HCT116 (cell line): ENCODE measurements around the gene SEC23A.

Experiments
- EGR1 ChIP-seq: IDR thresholded peaks from 2 replicates; pipeline ENCODE4 v1.6.1; 2012; ENCODE audit warnings: low read depth
- EZH2 ChIP-seq: fragments of 200-600 bp; sonication (generic); IDR thresholded peaks from 2 replicates; pipeline ENCODE4 v1.6.1; 2017; ENCODE audit warnings: antibody characterized with exemption, mixed run types
- EZH2phosphoT487 ChIP-seq: fragments of 200-600 bp; IDR thresholded peaks from 2 replicates; pipeline ENCODE4 v1.6.1; 2018; ENCODE audit warnings: antibody characterized with exemption, borderline replicate concordance
- JUND ChIP-seq: IDR thresholded peaks from 2 replicates; pipeline ENCODE4 v1.6.1; 2012
- POLR2A ChIP-seq: IDR thresholded peaks from 2 replicates; pipeline ENCODE4 v1.7.0; 2011; ENCODE audit warnings: borderline replicate concordance; ENCODE audit not compliant: insufficient read depth, insufficient read length; ENCODE audit errors: extremely low read depth
- POLR2AphosphoS5 ChIP-seq: IDR thresholded peaks from 2 replicates; pipeline ENCODE4 v1.6.1; 2011; ENCODE audit warnings: mild to moderate bottlenecking, low read depth, low read length, moderate library complexity
- SRF ChIP-seq: IDR thresholded peaks from 2 replicates; pipeline ENCODE4 v1.6.1; 2012; ENCODE audit warnings: low read depth
- ZFX ChIP-seq: fragments of 450-650 bp; IDR thresholded peaks from 2 replicates; pipeline ENCODE4 v1.6.1; 2017
- ZNF274 ChIP-seq: fragments of 200-500 bp; sonication (Bioruptor generic); IDR thresholded peaks from 2 replicates; pipeline ENCODE4 v1.6.1; 2014; ENCODE audit warnings: mild to moderate bottlenecking, low read depth, low read length, inconsistent platforms
- TF ChIP-seq, protein P1 (sequence below), 3 experiments: fragments of 200-600 bp in 1 of 3; sonication (generic) in 1 of 3; IDR thresholded peaks in 2 of 3; conservative IDR thresholded peaks in 1 of 3; 2 replicates each; pipeline ENCODE4 v1.5.1; 2012 to 2017; ENCODE audit warnings: low read depth in 2 of 3, low read length in 2 of 3, antibody characterized with exemption in 1 of 3, borderline replicate concordance in 1 of 3, control low read depth in 1 of 3, mild to moderate bottlenecking in 1 of 3, mixed read lengths in 1 of 3, mixed run types in 1 of 3, moderate library complexity in 1 of 3; ENCODE audit not compliant: insufficient read depth in 1 of 3
- TF ChIP-seq, protein P2 (sequence below): IDR thresholded peaks from 2 replicates; pipeline ENCODE4 v1.6.1; 2012
- TF ChIP-seq, protein P3 (sequence below): IDR thresholded peaks from 2 replicates; pipeline ENCODE4 v1.6.1; 2012
- TF ChIP-seq, protein P4 (sequence below): IDR thresholded peaks from 2 replicates; pipeline ENCODE4 v1.6.1; 2012; ENCODE audit warnings: low read depth

DNA sequence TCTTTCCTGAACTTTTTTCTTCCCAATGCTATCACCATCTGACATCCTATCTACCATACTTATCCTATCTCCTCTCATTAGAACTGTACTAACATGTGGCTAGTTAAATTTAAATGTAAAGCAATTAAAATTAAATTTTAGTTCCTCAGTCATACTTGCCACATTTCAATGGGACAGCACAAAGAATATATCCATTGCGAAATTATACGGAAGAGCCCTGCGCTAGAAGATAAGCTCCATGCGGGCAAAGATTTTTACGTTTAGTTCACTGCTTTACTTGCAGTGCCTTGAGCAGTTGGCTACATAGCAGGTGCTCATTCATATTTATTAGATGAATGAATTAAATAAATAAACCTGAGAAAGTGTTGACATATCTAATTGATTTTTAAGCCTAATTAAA is 33.1 kb downstream of the SEC23A start:
- TF ChIP-seq EZH2 (no peak), EZH2phosphoT487 (no peak), ZFX (no peak), POLR2A (no peak), EGR1 (no peak), SRF (no peak), POLR2AphosphoS5 (no peak), JUND (no peak), ZNF274 (no peak)
- TF ChIP-seq, protein P1, sequence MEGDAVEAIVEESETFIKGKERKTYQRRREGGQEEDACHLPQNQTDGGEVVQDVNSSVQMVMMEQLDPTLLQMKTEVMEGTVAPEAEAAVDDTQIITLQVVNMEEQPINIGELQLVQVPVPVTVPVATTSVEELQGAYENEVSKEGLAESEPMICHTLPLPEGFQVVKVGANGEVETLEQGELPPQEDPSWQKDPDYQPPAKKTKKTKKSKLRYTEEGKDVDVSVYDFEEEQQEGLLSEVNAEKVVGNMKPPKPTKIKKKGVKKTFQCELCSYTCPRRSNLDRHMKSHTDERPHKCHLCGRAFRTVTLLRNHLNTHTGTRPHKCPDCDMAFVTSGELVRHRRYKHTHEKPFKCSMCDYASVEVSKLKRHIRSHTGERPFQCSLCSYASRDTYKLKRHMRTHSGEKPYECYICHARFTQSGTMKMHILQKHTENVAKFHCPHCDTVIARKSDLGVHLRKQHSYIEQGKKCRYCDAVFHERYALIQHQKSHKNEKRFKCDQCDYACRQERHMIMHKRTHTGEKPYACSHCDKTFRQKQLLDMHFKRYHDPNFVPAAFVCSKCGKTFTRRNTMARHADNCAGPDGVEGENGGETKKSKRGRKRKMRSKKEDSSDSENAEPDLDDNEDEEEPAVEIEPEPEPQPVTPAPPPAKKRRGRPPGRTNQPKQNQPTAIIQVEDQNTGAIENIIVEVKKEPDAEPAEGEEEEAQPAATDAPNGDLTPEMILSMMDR (IDR thresholded peaks at IDR 0.05 in 2 of 3, conservative IDR thresholded peaks at IDR 0.05 in 1 of 3; ENCODE audit: borderline replicate concordance in 1 of 3, insufficient read depth in 1 of 3, low read depth in 2 of 3, low read length in 2 of 3), result no peak
- TF ChIP-seq, protein P2, sequence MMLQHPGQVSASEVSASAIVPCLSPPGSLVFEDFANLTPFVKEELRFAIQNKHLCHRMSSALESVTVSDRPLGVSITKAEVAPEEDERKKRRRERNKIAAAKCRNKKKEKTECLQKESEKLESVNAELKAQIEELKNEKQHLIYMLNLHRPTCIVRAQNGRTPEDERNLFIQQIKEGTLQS, result no peak
- TF ChIP-seq, protein P3, sequence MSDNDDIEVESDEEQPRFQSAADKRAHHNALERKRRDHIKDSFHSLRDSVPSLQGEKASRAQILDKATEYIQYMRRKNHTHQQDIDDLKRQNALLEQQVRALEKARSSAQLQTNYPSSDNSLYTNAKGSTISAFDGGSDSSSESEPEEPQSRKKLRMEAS, result no peak
- TF ChIP-seq, protein P4, sequence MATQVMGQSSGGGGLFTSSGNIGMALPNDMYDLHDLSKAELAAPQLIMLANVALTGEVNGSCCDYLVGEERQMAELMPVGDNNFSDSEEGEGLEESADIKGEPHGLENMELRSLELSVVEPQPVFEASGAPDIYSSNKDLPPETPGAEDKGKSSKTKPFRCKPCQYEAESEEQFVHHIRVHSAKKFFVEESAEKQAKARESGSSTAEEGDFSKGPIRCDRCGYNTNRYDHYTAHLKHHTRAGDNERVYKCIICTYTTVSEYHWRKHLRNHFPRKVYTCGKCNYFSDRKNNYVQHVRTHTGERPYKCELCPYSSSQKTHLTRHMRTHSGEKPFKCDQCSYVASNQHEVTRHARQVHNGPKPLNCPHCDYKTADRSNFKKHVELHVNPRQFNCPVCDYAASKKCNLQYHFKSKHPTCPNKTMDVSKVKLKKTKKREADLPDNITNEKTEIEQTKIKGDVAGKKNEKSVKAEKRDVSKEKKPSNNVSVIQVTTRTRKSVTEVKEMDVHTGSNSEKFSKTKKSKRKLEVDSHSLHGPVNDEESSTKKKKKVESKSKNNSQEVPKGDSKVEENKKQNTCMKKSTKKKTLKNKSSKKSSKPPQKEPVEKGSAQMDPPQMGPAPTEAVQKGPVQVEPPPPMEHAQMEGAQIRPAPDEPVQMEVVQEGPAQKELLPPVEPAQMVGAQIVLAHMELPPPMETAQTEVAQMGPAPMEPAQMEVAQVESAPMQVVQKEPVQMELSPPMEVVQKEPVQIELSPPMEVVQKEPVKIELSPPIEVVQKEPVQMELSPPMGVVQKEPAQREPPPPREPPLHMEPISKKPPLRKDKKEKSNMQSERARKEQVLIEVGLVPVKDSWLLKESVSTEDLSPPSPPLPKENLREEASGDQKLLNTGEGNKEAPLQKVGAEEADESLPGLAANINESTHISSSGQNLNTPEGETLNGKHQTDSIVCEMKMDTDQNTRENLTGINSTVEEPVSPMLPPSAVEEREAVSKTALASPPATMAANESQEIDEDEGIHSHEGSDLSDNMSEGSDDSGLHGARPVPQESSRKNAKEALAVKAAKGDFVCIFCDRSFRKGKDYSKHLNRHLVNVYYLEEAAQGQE, result no peak
